Mononuclear cell (primary cell): ENCODE results near the gene LRCH1. TPM values are rescaled to one million over a fixed set of nuclear protein-coding genes. Genes with fewer than 3 reads are reported as not detected.

Experiments used
- H3K27me3 ChIP-seq: 2 replicates; pipeline ENCODE4 v1.6.0; 2011; ENCODE audit warnings: low read length, control low read depth; ENCODE audit not compliant: insufficient read depth
- H3K4me1 ChIP-seq: 2 replicates; pipeline ENCODE4 v1.5.1; 2011; ENCODE audit warnings: mild to moderate bottlenecking, low read length, control low read depth; ENCODE audit not compliant: insufficient read depth
- H3K4me3 ChIP-seq: 2 replicates; pipeline ENCODE4 v1.5.1; 2011; ENCODE audit warnings: mild to moderate bottlenecking, low read length, moderate library complexity
- H3K9me3 ChIP-seq: 2 replicates; pipeline ENCODE4 v1.5.1; 2011; ENCODE audit warnings: low read depth, mild to moderate bottlenecking, control low read depth, low read length
- total RNA-seq: library from RNA; depleted of rRNA; stranded (reverse); fragments of >200 nt; gene quantifications from one replicate; pipeline ENCODE4 v1.2.3, GENCODE V29; 2012

The LRCH1 gene
- total RNA-seq, 1 donor = 9.8 TPM

DNA sequence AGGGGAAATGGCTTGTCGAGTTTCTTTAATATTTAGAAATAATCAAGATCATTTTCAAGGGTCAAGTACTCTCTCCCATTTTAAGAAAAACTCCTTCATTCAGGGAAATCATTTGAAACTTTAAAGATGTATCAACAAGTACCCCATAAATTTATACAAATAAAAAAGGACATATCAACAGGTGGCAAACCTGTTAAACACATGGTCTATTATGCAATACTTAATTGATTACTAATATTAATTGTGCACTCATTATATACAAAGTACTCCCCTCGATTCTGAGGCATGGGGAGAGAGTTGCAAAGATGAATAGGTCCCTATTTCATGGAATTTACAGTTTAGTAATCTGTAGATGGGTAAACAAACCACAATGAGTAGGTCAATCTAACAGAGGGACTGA is 2.1 kb upstream of the LRCH1 start:
- H3K9me3 ChIP-seq = no peaks in the 10 kb centered on the region
- no peak overlapping the region for H3K4me3 ChIP-seq
- no peaks in the 10 kb centered on the region for H3K27me3 ChIP-seq
- peaks cover 29% of the 10 kb centered on the region for H3K4me1 ChIP-seq

GRCh38 chr13:46551410-46552302 is 1.3 kb upstream of the LRCH1 start:
- Histone ChIP-seq H3K4me3 (no peak overlapping the region), H3K27me3 (no peaks in the 10 kb centered on the region), H3K9me3 (no peaks in the 10 kb centered on the region), H3K4me1 (peaks cover 32% of the 10 kb centered on the region)

- Histone ChIP-seq H3K4me3 (peak overlapping the region; percentile 53), H3K9me3 (no peaks in the 10 kb centered on the region), H3K27me3 (no peaks in the 10 kb centered on the region), H3K4me1 (peaks cover 32% of the 10 kb centered on the region)
These were observed 677 bp upstream of the LRCH1 start for GRCh38 chr13:46552303-46552682.

- H3K4me1 ChIP-seq = peaks cover 32% of the 10 kb centered on the region
- no peaks in the 10 kb centered on the region for H3K9me3 ChIP-seq
- H3K4me3 ChIP-seq = peak overlapping the region; percentile 83
- no peaks in the 10 kb centered on the region for H3K27me3 ChIP-seq
These were observed 533 bp downstream of the LRCH1 start for GRCh38 chr13:46553521-46553885.

GRCh38 chr13:46553886-46554858 is 1.2 kb downstream of the LRCH1 start:
- Histone ChIP-seq H3K27me3 (no peaks in the 10 kb centered on the region), H3K4me1 (peaks cover 32% of the 10 kb centered on the region), H3K4me3 (peak overlapping the region; percentile 83), H3K9me3 (no peaks in the 10 kb centered on the region)

DNA sequence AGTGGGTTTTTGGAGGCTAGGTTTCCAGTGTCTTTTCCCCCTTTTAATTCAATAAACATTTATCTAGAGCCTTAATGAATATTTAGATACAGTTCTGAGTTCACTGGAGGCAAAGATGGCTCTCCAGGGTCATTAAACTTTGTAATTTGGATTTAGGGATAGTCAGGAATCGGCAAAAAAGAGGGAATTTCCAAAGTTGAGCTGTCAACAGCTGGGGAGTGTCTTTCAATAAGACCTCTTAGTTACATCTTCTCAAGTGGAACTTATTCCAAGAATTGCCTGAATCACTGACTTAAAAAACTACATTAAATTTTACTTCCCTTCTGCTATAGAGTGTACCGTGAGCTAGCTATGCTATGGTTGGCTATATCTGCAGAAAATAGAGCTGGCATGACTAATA is 2.0 kb downstream of the LRCH1 start:
- H3K9me3 ChIP-seq = no peaks in the 10 kb centered on the region
- no peaks in the 10 kb centered on the region for H3K27me3 ChIP-seq
- peaks cover 32% of the 10 kb centered on the region for H3K4me1 ChIP-seq
- H3K4me3 ChIP-seq = peak overlapping the region; percentile 83

DNA sequence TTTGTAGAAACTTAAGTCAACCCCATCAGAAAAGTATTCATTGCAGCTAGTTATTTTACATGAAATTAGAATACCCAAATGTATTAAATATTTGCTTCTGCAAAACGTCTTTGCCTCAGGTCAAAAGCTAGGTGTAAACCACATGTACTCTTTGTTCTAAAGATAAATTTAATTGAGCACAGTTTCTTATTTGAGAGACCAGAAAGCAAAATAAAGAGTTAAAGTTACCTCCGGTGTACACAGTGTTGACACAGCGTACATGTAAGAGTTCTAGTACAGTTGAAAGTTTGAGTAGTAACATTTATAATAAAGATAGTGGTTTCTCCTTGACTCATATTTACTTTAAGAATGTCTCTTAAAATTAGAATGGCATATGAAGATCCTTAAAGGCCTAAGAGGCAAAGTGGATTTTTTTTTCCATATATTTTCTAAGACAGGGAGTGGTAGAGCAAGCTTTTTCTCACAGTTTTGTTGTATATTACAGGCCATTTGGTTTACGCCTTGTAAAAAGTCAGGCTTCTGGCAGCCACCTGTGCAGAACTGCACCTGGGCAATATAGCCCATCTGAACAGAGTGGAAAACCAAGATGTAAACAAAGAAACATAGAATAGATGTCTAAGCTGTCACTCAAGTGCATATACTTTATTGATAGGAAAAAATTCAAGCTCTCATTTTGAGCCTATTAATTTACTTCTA is 2.9 kb downstream of the LRCH1 start:
- peaks cover 32% of the 10 kb centered on the region for H3K4me1 ChIP-seq
- no peak overlapping the region for H3K4me3 ChIP-seq
- no peaks in the 10 kb centered on the region for H3K27me3 ChIP-seq
- no peaks in the 10 kb centered on the region for H3K9me3 ChIP-seq

- Histone ChIP-seq H3K9me3 (no peaks in the 10 kb centered on the region), H3K4me3 (no peak overlapping the region), H3K4me1 (peaks cover 28% of the 10 kb centered on the region), H3K27me3 (no peaks in the 10 kb centered on the region)
These were observed 3.4 kb downstream of the LRCH1 start for GRCh38 chr13:46556418-46556779.

GRCh38 chr13:46559272-46559805 is 6.4 kb downstream of the LRCH1 start:
- H3K4me1 ChIP-seq = peaks cover 18% of the 10 kb centered on the region
- no peak overlapping the region for H3K4me3 ChIP-seq
- no peaks in the 10 kb centered on the region for H3K27me3 ChIP-seq
- H3K9me3 ChIP-seq = no peaks in the 10 kb centered on the region

DNA sequence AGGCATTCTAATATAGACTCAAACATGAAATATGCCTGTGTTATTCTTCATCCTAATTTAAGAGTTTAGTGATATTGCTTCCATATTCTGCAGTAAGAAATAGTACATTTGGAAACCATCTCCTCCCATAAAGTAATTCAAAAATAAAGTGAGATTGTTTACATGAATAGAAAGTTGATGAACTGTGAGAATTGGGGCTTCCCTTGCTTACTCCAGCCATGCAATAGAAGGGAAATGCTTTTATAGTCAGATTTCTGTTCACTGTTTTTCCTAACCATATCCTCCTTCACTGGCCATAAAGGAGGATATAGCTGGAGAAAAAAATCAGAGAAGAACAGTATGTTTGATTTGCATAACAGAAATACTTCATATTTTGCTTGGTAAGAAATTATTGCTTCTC is 7.8 kb downstream of the LRCH1 start:
- Histone ChIP-seq H3K27me3 (no peaks in the 10 kb centered on the region), H3K4me1 (peaks cover 8% of the 10 kb centered on the region), H3K9me3 (no peaks in the 10 kb centered on the region), H3K4me3 (no peak overlapping the region)

- H3K4me3 ChIP-seq = no peak overlapping the region
- H3K9me3 ChIP-seq = no peaks in the 10 kb centered on the region
- no peaks in the 10 kb centered on the region for H3K27me3 ChIP-seq
- H3K4me1 ChIP-seq = peaks cover 12% of the 10 kb centered on the region
These were observed 8.3 kb downstream of the LRCH1 start for GRCh38 chr13:46561286-46561685.

DNA sequence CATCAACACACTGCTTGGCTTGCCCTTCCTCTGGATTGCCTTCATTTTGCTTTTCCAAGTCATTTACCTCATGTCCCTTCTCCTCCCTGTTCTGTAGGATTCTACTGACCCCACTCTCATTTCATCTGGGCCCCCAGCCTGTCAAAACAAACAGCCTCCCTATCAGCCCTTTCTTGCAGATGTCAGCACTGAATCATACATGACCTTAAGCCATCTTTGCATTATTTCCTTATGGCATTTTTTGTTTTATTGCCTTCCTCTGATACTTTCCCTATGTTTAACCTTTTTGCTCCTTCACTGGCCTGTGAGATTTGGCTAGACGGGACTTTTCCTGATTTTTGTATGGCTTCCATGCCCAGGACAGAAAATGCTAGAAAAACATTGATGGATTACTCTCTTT is 8.7 kb downstream of the LRCH1 start:
- no peaks in the 10 kb centered on the region for H3K27me3 ChIP-seq
- H3K9me3 ChIP-seq = no peaks in the 10 kb centered on the region
- peaks cover 13% of the 10 kb centered on the region for H3K4me1 ChIP-seq
- no peak overlapping the region for H3K4me3 ChIP-seq

GRCh38 chr13:46562152-46562551 is 9.2 kb downstream of the LRCH1 start:
- Histone ChIP-seq H3K4me3 (no peak overlapping the region), H3K4me1 (peaks cover 13% of the 10 kb centered on the region), H3K27me3 (no peaks in the 10 kb centered on the region), H3K9me3 (no peaks in the 10 kb centered on the region)

GRCh38 chr13:46562581-46562980 is 9.6 kb downstream of the LRCH1 start:
- H3K4me1 ChIP-seq = peaks cover 13% of the 10 kb centered on the region
- no peaks in the 10 kb centered on the region for H3K27me3 ChIP-seq
- H3K9me3 ChIP-seq = no peaks in the 10 kb centered on the region
- no peak overlapping the region for H3K4me3 ChIP-seq
